ENCODE results near the gene DNAAF9. TPM values are rescaled to one million over a fixed set of nuclear protein-coding genes. Genes with fewer than 3 reads are reported as not detected.

Gene DNAAF9
- total RNA-seq, 1 experiment from 2014 or later, result 8.1 TPM

GRCh38 chr20:3409417-3409816, 1.9 kb upstream of the DNAAF9 start:
- TSS peak; percentile 52 for BruUV-seq (replicated peaks)
- Histone ChIP-seq H3K9me3 (ENCODE audit: low read depth, low read length, poor library complexity, severe bottlenecking) (no peaks in the 10 kb centered on the region), H3K4me1 (ENCODE audit: insufficient read depth, low read length, poor library complexity, severe bottlenecking) (peaks cover 12% of the 10 kb centered on the region), H3K27me3 (replicated peaks; ENCODE audit: insufficient read depth, low read depth, low read length, poor library complexity) (no peaks in the 10 kb centered on the region), H3K36me3 (ENCODE audit: insufficient read depth, low read length, poor library complexity, severe bottlenecking) (no peaks in the 10 kb centered on the region), H3K4me3 (ENCODE audit: low read depth, low read length, poor library complexity, severe bottlenecking) (no peak overlapping the region), H3K27ac (ENCODE audit: low read depth, low read length, poor library complexity, severe bottlenecking) (no peak overlapping the region)
- CTCF ChIA-PET, result no interaction called here
- POLR2A ChIA-PET (ENCODE audit: low non-redundant PET), result interaction anchor here (0.9 kb wide), 1 partner anchor 1651 kb away, joined by 3 read pairs; no protein-coding TSS in a partner anchor
- DNase-seq (ENCODE audit: low spot score), result no peak
- TF ChIP-seq CTCF (conservative IDR thresholded peaks at IDR 0.05; ENCODE audit: low read depth, low read length), result no peak
- no peak for TF ChIP-seq EZH2 (IDR thresholded peaks at IDR 0.05; ENCODE audit: borderline replicate concordance, low read depth, low read length, poor library complexity, severe bottlenecking)
- intact Hi-C loops (cut with micrococcal nuclease; ENCODE audit: unreplicated experiment), result loop anchor here (5.0 kb wide), 1 partner anchor 53 kb away; no protein-coding TSS in a partner anchor

- ChIA-PET CTCF (no interaction called here), POLR2A (ENCODE audit: low non-redundant PET) (interaction anchor here (0.6 to 0.9 kb wide), 2 partner anchors 25 to 1649 kb away, joined by 3 read pairs; no protein-coding TSS in a partner anchor)
- Histone ChIP-seq H3K4me3 (ENCODE audit: low read depth, low read length, poor library complexity, severe bottlenecking) (peak overlapping the region; percentile 71), H3K36me3 (ENCODE audit: insufficient read depth, low read length, poor library complexity, severe bottlenecking) (no peaks in the 10 kb centered on the region), H3K27me3 (replicated peaks; ENCODE audit: insufficient read depth, low read depth, low read length, poor library complexity) (no peaks in the 10 kb centered on the region), H3K27ac (ENCODE audit: low read depth, low read length, poor library complexity, severe bottlenecking) (peak overlapping the region; percentile 84), H3K9me3 (ENCODE audit: low read depth, low read length, poor library complexity, severe bottlenecking) (no peaks in the 10 kb centered on the region), H3K4me1 (ENCODE audit: insufficient read depth, low read length, poor library complexity, severe bottlenecking) (peaks cover 4% of the 10 kb centered on the region)
- no peak for TF ChIP-seq EZH2 (IDR thresholded peaks at IDR 0.05; ENCODE audit: borderline replicate concordance, low read depth, low read length, poor library complexity, severe bottlenecking)
- TF ChIP-seq CTCF (conservative IDR thresholded peaks at IDR 0.05; ENCODE audit: low read depth, low read length), result no peak
- DNase-seq (ENCODE audit: low spot score), result peak; percentile 82
- BruUV-seq (replicated peaks), result no TSS peak
- intact Hi-C loops (cut with micrococcal nuclease; ENCODE audit: unreplicated experiment), result loop anchor here (5.0 kb wide), 1 partner anchor 54 kb away; no protein-coding TSS in a partner anchor
Observed at GRCh38 chr20:3407771-3408637, 535 bp upstream of the DNAAF9 start.

GRCh38 chr20:3406481-3407039, 909 bp downstream of the DNAAF9 start:
- TF ChIP-seq EZH2 (IDR thresholded peaks at IDR 0.05; ENCODE audit: borderline replicate concordance, low read depth, low read length, poor library complexity, severe bottlenecking), result no peak
- no TSS peak for BruUV-seq (replicated peaks)
- Histone ChIP-seq H3K4me3 (ENCODE audit: low read depth, low read length, poor library complexity, severe bottlenecking) (peak overlapping the region; percentile 71), H3K27ac (ENCODE audit: low read depth, low read length, poor library complexity, severe bottlenecking) (peak overlapping the region; percentile 84), H3K36me3 (ENCODE audit: insufficient read depth, low read length, poor library complexity, severe bottlenecking) (no peaks in the 10 kb centered on the region), H3K4me1 (ENCODE audit: insufficient read depth, low read length, poor library complexity, severe bottlenecking) (no peaks in the 10 kb centered on the region), H3K27me3 (replicated peaks; ENCODE audit: insufficient read depth, low read depth, low read length, poor library complexity) (no peaks in the 10 kb centered on the region), H3K9me3 (ENCODE audit: low read depth, low read length, poor library complexity, severe bottlenecking) (no peaks in the 10 kb centered on the region)
- CTCF ChIA-PET, result interaction anchor here (0.7 kb wide), 1 partner anchor 64 kb away, joined by 3 read pairs; no protein-coding TSS in a partner anchor
- intact Hi-C loops (cut with micrococcal nuclease; ENCODE audit: unreplicated experiment), result loop anchor here (5.0 kb wide), 1 partner anchor 56 kb away; no protein-coding TSS in a partner anchor
- DNase-seq (ENCODE audit: low spot score), result peak; percentile 12
- POLR2A ChIA-PET (ENCODE audit: low non-redundant PET), result no interaction called here

Measured in A673 (cell line).